ENCODE results near the gene SIX2. TPM values are rescaled to one million over a fixed set of nuclear protein-coding genes. Genes with fewer than 3 reads are reported as not detected.

The SIX2 gene
- total RNA-seq, 4 donors from 2014 or later, result not detected

- no peaks in the 10 kb centered on the region for H3K4me1 ChIP-seq
- TF ChIP-seq POLR2A (IDR thresholded peaks at IDR 0.05), result no peak
- TF ChIP-seq, protein P1, sequence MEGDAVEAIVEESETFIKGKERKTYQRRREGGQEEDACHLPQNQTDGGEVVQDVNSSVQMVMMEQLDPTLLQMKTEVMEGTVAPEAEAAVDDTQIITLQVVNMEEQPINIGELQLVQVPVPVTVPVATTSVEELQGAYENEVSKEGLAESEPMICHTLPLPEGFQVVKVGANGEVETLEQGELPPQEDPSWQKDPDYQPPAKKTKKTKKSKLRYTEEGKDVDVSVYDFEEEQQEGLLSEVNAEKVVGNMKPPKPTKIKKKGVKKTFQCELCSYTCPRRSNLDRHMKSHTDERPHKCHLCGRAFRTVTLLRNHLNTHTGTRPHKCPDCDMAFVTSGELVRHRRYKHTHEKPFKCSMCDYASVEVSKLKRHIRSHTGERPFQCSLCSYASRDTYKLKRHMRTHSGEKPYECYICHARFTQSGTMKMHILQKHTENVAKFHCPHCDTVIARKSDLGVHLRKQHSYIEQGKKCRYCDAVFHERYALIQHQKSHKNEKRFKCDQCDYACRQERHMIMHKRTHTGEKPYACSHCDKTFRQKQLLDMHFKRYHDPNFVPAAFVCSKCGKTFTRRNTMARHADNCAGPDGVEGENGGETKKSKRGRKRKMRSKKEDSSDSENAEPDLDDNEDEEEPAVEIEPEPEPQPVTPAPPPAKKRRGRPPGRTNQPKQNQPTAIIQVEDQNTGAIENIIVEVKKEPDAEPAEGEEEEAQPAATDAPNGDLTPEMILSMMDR (IDR thresholded peaks at IDR 0.05), result no peak
Observed at GRCh38 chr2:44965684-44966083, 43.6 kb downstream of the SIX2 start.

DNA sequence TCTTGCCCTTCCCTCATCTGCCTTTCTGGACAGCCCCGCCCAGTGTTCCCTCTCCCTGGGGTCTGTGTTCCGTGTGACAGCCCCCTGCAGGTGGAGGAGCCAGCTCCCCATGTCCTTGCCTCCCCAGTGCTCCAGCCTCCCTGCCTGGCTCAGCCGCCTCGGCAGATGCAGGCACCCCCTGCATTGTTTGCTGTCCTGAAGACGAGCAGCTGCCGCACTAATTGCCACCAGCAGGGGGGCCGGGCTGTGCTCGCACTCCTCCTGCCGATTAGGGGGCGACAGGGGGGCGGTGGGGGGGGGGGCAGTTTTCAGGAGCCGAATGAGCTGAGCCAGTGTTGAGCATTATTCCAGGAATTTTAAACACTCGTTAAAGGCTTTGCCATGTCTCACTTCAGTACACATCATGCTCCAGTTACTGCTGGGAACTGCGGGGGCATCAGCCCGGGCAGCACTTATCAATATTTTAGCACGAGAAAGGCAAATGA lies 44.5 kb downstream of the SIX2 start:
- Histone ChIP-seq H3K36me3 (no peaks in the 10 kb centered on the region), H3K4me3 (no peak overlapping the region), H3K27me3 (no peaks in the 10 kb centered on the region), H3K27ac (no peak overlapping the region), H3K9me3 (no peaks in the 10 kb centered on the region), H3K4me1 (no peaks in the 10 kb centered on the region)
- no peak for TF ChIP-seq POLR2A (IDR thresholded peaks at IDR 0.05)
- TF ChIP-seq, protein P1 (IDR thresholded peaks at IDR 0.05), result no peak
- DNase-seq, result no peak

More at GRCh38 chr2:44965684-44966083, 43.6 kb downstream of the SIX2 start:
- no peaks in the 10 kb centered on the region for H3K36me3 ChIP-seq
- no peak overlapping the region for H3K27ac ChIP-seq
- H3K9me3 ChIP-seq, result no peaks in the 10 kb centered on the region
- no peak for DNase-seq
- H3K4me3 ChIP-seq, result no peak overlapping the region
- no peaks in the 10 kb centered on the region for H3K27me3 ChIP-seq

- no peak for DNase-seq
- Histone ChIP-seq H3K4me3 (no peak overlapping the region), H3K36me3 (no peaks in the 10 kb centered on the region), H3K27ac (no peak overlapping the region), H3K27me3 (no peaks in the 10 kb centered on the region), H3K4me1 (no peaks in the 10 kb centered on the region), H3K9me3 (no peaks in the 10 kb centered on the region)
- TF ChIP-seq, protein P1 (IDR thresholded peaks at IDR 0.05), result no peak
- no peak for TF ChIP-seq POLR2A (IDR thresholded peaks at IDR 0.05)
Observed at GRCh38 chr2:44962176-44962695, 47.0 kb downstream of the SIX2 start.

GRCh38 chr2:44960871-44961270 lies 48.4 kb downstream of the SIX2 start:
- H3K27ac ChIP-seq, result no peak overlapping the region
- no peaks in the 10 kb centered on the region for H3K36me3 ChIP-seq
- DNase-seq, result no peak
- no peak overlapping the region for H3K4me3 ChIP-seq
- peaks cover 0 to 4% (median 0%) of the 10 kb centered on the region in 4 donors for H3K4me1 ChIP-seq
- H3K27me3 ChIP-seq, result no peaks in the 10 kb centered on the region
- TF ChIP-seq POLR2A (IDR thresholded peaks at IDR 0.05), result no peak
- TF ChIP-seq, protein P1 (IDR thresholded peaks at IDR 0.05), result no peak
- no peaks in the 10 kb centered on the region for H3K9me3 ChIP-seq

DNA sequence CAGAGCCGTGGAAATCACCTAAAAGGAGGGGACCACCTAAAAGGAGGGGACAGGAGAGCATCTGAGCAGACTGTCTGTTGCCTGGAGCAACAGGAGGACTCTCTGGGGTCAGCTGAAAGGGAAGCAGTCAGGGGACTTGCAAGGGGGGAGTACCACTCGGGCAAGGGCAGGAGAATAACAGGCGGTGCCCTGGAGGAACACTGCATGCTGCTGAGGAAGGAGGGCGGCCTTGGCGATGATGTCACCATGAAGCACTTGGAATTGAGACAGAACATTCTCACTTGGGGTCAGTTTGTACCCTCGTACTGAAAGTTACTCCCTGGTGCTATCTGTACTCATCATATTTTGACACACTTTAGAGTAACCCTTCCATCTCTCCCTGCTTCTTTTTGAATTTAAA lies 49.4 kb downstream of the SIX2 start:
- TF ChIP-seq, protein P1 (IDR thresholded peaks at IDR 0.05), result no peak
- TF ChIP-seq POLR2A (IDR thresholded peaks at IDR 0.05), result no peak
- Histone ChIP-seq H3K4me3 (no peak overlapping the region), H3K4me1 (peaks cover 0 to 14% (median 5%) of the 10 kb centered on the region in 4 donors), H3K27me3 (peaks cover 0 to 7% of the 10 kb centered on the region in 2 donors), H3K27ac (no peak overlapping the region), H3K36me3 (no peaks in the 10 kb centered on the region), H3K9me3 (no peaks in the 10 kb centered on the region)
- no peak for DNase-seq
